H1 (cell line): Measurements from ENCODE around the gene ADAT3. TPM values are rescaled to one million over a fixed set of nuclear protein-coding genes. Genes with fewer than 3 reads are reported as not detected.

Experiments
- CTCF ChIA-PET: fragments of 300-600 bp; sonication (Branson Sonifier 250); formaldehyde crosslinking; loops from one replicate; lab custom pipeline; 2021; ENCODE audit not compliant: partially characterized antibody; lab: Charles Lee
- POLR2A ChIA-PET: fragments of 300-600 bp; sonication (Branson Sonifier 250); formaldehyde crosslinking; loops from one replicate; lab custom pipeline; 2021; ENCODE audit warnings: inconsistent platforms; ENCODE audit not compliant: partially characterized antibody; lab: Charles Lee
- DNase-seq, 2 experiments: peaks; one replicate each; pipeline versions ENCODE4 v3.0.0 to v3.0.0-alpha.2; 2010 to 2022; ENCODE audit warnings: low spot score in 2 of 2, low read depth in 1 of 2, mixed read lengths in 1 of 2
- FAIRE-seq: peaks from 2 replicates; lab custom pipeline; 2011; peaks lifted over from hg19 to GRCh38; lab: Jason Lieb, UNC
- H2AFZ ChIP-seq: 2 replicates; pipeline ENCODE4 v1.8.1; 2012; ENCODE audit warnings: low read length, inconsistent platforms
- H2AK5ac ChIP-seq: 2 replicates; pipeline ENCODE4 v1.6.1; 2013; ENCODE audit warnings: low read depth, low read length
- H2BK120ac ChIP-seq: replicated peaks from 2 replicates; pipeline ENCODE3; 2013; ENCODE audit warnings: low read depth, low read length, inconsistent platforms
- H2BK12ac ChIP-seq: 2 replicates; pipeline ENCODE4 v1.6.1; 2013; ENCODE audit warnings: low read depth, low read length
- H2BK15ac ChIP-seq: 2 replicates; pipeline ENCODE4 v1.6.1; 2013; ENCODE audit warnings: low read length
- H2BK20ac ChIP-seq: 2 replicates; pipeline ENCODE4 v1.6.1; 2013; ENCODE audit warnings: low read length
- H2BK5ac ChIP-seq: 2 replicates; pipeline ENCODE4 v1.6.1; 2013; ENCODE audit warnings: low read depth, low read length
- H3K14ac ChIP-seq: 2 replicates; pipeline ENCODE4 v1.6.1; 2013; ENCODE audit warnings: inconsistent platforms; ENCODE audit not compliant: insufficient read length
- H3K18ac ChIP-seq: 2 replicates; pipeline ENCODE4 v1.6.1; 2013; ENCODE audit warnings: low read length; ENCODE audit errors: extremely low read depth
- H3K23ac ChIP-seq: 2 replicates; pipeline ENCODE4 v1.6.1; 2013; ENCODE audit warnings: inconsistent platforms; ENCODE audit not compliant: insufficient read length
- H3K23me2 ChIP-seq: 2 replicates; pipeline ENCODE4 v1.6.1; 2013; ENCODE audit warnings: low read depth, low read length
- H3K27ac ChIP-seq: 2 replicates; pipeline ENCODE4 v1.6.1; 2011; ENCODE audit warnings: low read depth, low read length, inconsistent platforms
- H3K27me3 ChIP-seq, 4 experiments: replicated peaks in 1 of 4; 1 replicate in 1 of 4; 2 replicates in 3 of 4; pipeline versions ENCODE4 v1.6.1 to v1.8.1; 2011 to 2013; ENCODE audit warnings: low read length in 3 of 4, mild to moderate bottlenecking in 3 of 4, inconsistent platforms in 2 of 4, mixed read lengths in 2 of 4, moderate library complexity in 1 of 4; ENCODE audit not compliant: control insufficient read depth in 3 of 4, insufficient read depth in 3 of 4; ENCODE audit errors: extremely low read depth in 1 of 4
- H3K36me3 ChIP-seq, 4 experiments: 2 replicates each; pipeline versions ENCODE4 v1.6.1 to v1.8.1; 2011 to 2013; ENCODE audit warnings: mild to moderate bottlenecking in 4 of 4, low read length in 3 of 4, moderate library complexity in 2 of 4, control low read depth in 1 of 4, inconsistent platforms in 1 of 4; ENCODE audit not compliant: insufficient read depth in 4 of 4, control insufficient read depth in 2 of 4
- H3K4ac ChIP-seq: replicated peaks from 2 replicates; pipeline ENCODE3; 2013; ENCODE audit warnings: low read length, low read depth, mixed read lengths, inconsistent platforms; ENCODE audit not compliant: insufficient read length
- H3K4me1 ChIP-seq, 4 experiments: replicated peaks in 1 of 4; 1 replicate in 1 of 4; 2 replicates in 3 of 4; pipeline versions ENCODE4 v1.6.1 to v1.8.1; 2011 to 2013; ENCODE audit warnings: low read length in 3 of 4, inconsistent platforms in 2 of 4, mixed read lengths in 1 of 4; ENCODE audit not compliant: insufficient read depth in 4 of 4, control insufficient read depth in 3 of 4
- H3K4me2 ChIP-seq, 2 experiments: 2 replicates each; pipeline versions ENCODE4 v1.6.1 to v1.8.1; 2011 to 2013; ENCODE audit warnings: low read depth in 2 of 2, low read length in 2 of 2, control low read depth in 1 of 2, inconsistent platforms in 1 of 2, mild to moderate bottlenecking in 1 of 2; ENCODE audit not compliant: insufficient read depth in 1 of 2
- H3K4me3 ChIP-seq, 4 experiments: fragments of 200-600, 300-600 bp in 1 of 4; sonication (generic), shearing (Covaris generic), sonication (Bioruptor Twin) in 1 of 4; 2 replicates each; pipeline versions ENCODE4 v1.5.1 to v1.8.1; 2011 to 2016; ENCODE audit warnings: low read length in 4 of 4, low read depth in 3 of 4, control low read depth in 2 of 4, inconsistent platforms in 2 of 4, mild to moderate bottlenecking in 2 of 4, mixed read lengths in 1 of 4, moderate library complexity in 1 of 4; ENCODE audit not compliant: insufficient read depth in 2 of 4; ENCODE audit errors: extremely low read depth in 1 of 4
- H3K56ac ChIP-seq: replicated peaks from 2 replicates; pipeline ENCODE3; 2013; ENCODE audit warnings: low read depth, mild to moderate bottlenecking, mixed read lengths, low read length, inconsistent platforms; ENCODE audit not compliant: insufficient read length
- H3K79me1 ChIP-seq: 2 replicates; pipeline ENCODE4 v1.6.1; 2013; ENCODE audit warnings: low read depth, low read length, control low read depth
- H3K79me2 ChIP-seq, 2 experiments: 2 replicates each; pipeline versions ENCODE4 v1.6.1 to v1.8.1; 2012 to 2013; ENCODE audit warnings: low read length in 2 of 2, mild to moderate bottlenecking in 2 of 2, inconsistent platforms in 1 of 2; ENCODE audit not compliant: insufficient read depth in 2 of 2, control insufficient read depth in 1 of 2
- H3K9ac ChIP-seq, 4 experiments: replicated peaks in 1 of 4; 1 replicate in 1 of 4; 2 replicates in 3 of 4; pipeline versions ENCODE4 v1.6.1 to v1.8.1; 2011 to 2013; ENCODE audit warnings: low read depth in 3 of 4, low read length in 3 of 4, control low read depth in 2 of 4, mild to moderate bottlenecking in 2 of 4, moderate library complexity in 2 of 4, inconsistent platforms in 1 of 4; ENCODE audit errors: extremely low read depth in 1 of 4
- H3K9me3 ChIP-seq, 2 experiments: 2 replicates each; pipeline versions ENCODE4 v1.6.1 to v1.8.1; 2012 to 2013; ENCODE audit warnings: mild to moderate bottlenecking in 2 of 2, moderate library complexity in 2 of 2, control low read depth in 1 of 2, inconsistent platforms in 1 of 2, low read depth in 1 of 2, low read length in 1 of 2, mixed read lengths in 1 of 2; ENCODE audit not compliant: insufficient read depth in 2 of 2
- H4K20me1 ChIP-seq, 2 experiments: replicated peaks in 1 of 2; 2 replicates each; pipeline versions ENCODE3 to v1.8.1; 2011 to 2013; ENCODE audit warnings: inconsistent platforms in 2 of 2, low read length in 2 of 2, mild to moderate bottlenecking in 1 of 2; ENCODE audit not compliant: insufficient read depth in 2 of 2, control insufficient read depth in 1 of 2
- H4K5ac ChIP-seq: 2 replicates; pipeline ENCODE4 v1.6.1; 2013; ENCODE audit warnings: low read length, low read depth, mixed read lengths, inconsistent platforms; ENCODE audit not compliant: insufficient read length
- H4K8ac ChIP-seq: 2 replicates; pipeline ENCODE4 v1.8.0; 2013; ENCODE audit warnings: mild to moderate bottlenecking, moderate library complexity, low read length, inconsistent platforms; ENCODE audit not compliant: insufficient read depth; ENCODE audit errors: extremely low read depth
- H4K91ac ChIP-seq: replicated peaks from 2 replicates; pipeline ENCODE3; 2013; ENCODE audit warnings: low read length, mixed read lengths, inconsistent platforms; ENCODE audit not compliant: insufficient read length
- RBBP5 ChIP-seq: IDR thresholded peaks from 2 replicates; pipeline ENCODE4 v1.7.1; 2012; ENCODE audit warnings: low read depth, mild to moderate bottlenecking, inconsistent platforms, low read length, moderate library complexity, borderline replicate concordance
- SIRT6 ChIP-seq: IDR thresholded peaks from one replicate; pipeline ENCODE4 v1.7.1; 2012; ENCODE audit warnings: low read length, inconsistent platforms
- SRF ChIP-seq: IDR thresholded peaks from 2 replicates; pipeline ENCODE4 v1.6.1; 2011; ENCODE audit warnings: mild to moderate bottlenecking, low read depth, low read length, moderate library complexity
- WGBS, 2 experiments: shearing (Covaris generic) in 1 of 2; methylation state at CpG; one replicate each; pipeline versions ENCODE4 v1.1.6 to v1.1.7; 2013 to 2015; ENCODE audit warnings: low lambda C conversion rate in 2 of 2, mixed read lengths in 2 of 2, inconsistent platforms in 1 of 2, low coverage in 1 of 2, missing lambda C conversion rate in 1 of 2; ENCODE audit not compliant: insufficient replicate concordance in 2 of 2, insufficient coverage in 1 of 2, insufficient read length in 1 of 2; ENCODE audit errors: extremely low coverage in 1 of 2, missing lambda C conversion rate in 1 of 2; 5-methylcytosine and 5-hydroxymethylcytosine counted together
- polyA plus RNA-seq, 7 experiments: library from polyadenylated mRNA; depleted of rRNA in 3 of 7; stranded (reverse) in 5 of 7; unstranded in 2 of 7; fragments of >200 nt in 5 of 7; fragments of 200-250 nt in 2 of 7; gene quantifications; 1 replicate in 5 of 7; 2 replicates in 1 of 7; 4 replicates in 1 of 7; pipeline versions ENCODE4 v1.2.1 to v1.2.3, GENCODE V29; 2011 to 2013; ENCODE audit warnings: missing spikeins in 2 of 7, mixed read lengths in 2 of 7
- total RNA-seq: library from RNA; stranded (reverse); fragmentation: NEBNext Ultra II Directional; extraction: Animal tissue kit (Norgen Biotek cat#: 25700); gene quantifications from 2 replicates; pipeline ENCODE4 v1.2.1, GENCODE V29; 2021

Gene ADAT3
- total and polyA plus RNA-seq, 2 of the 8 experiments (the other 6 are each of a cell fraction or from before 2014, with no cell fraction given): 5.4 to 10.8 TPM

DNA sequence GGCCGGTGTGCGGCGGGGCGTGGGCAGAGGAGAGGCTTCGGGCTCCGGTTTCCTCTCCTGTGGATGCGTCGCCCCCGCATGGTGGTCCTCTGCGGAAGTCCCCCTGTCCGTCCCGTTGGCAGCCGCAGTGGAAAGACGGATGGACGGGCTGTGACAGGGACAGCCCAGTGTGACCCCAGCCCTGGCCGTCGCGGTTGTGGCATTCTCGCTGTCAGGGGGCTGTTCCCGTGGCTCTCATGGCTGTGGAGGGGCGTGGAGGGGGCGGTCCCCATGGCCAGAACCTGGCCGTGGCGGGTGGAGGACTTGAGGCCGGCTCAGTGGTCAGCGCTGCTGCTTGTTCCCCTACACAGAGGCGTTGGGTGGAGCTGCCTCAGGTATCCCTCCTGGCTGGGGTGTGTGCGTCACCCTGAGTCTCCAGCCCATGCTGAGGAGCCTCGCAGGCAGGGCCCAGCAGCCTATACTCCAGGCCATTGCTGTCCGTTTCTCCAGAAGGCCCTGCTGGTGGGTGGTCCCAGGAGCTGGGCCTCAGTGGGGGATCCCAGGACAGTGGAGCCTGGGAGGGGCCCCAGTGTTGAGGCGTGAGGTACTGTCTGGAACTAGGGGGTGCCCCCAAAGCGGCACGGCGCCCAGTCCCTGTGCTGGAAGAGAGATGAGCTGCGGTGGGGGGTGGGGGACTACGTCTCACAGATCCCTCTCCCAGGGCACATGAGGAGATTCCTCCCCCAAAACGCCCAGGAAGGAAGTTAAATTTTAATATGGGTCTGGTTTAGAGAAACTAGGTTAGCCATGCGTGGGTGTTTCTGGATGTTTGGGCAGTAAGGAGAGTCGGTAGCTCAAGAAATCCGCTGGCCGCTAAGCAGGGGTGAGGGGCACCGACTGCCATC is 56.0 kb downstream of the ADAT3 start:
- peaks cover 27 to 42% of the 10 kb centered on the region in 2 experiments for H4K20me1 ChIP-seq
- peaks cover 19% of the 10 kb centered on the region for H3K79me1 ChIP-seq
- no peak overlapping the region for H2BK20ac ChIP-seq
- no peak overlapping the region for H3K9ac ChIP-seq
- H2BK12ac ChIP-seq: no peak overlapping the region
- no peaks in the 10 kb centered on the region for H3K23me2 ChIP-seq
- H2AFZ ChIP-seq: no peak overlapping the region
- no peak overlapping the region for H2AK5ac ChIP-seq
- FAIRE-seq (no peak), DNase-seq (no peak)
- no peak overlapping the region for H3K4me2 ChIP-seq
- H3K4me1 ChIP-seq: peaks cover 0 to 10% (median 6%) of the 10 kb centered on the region in 4 experiments; a peak in 5 of 7 replicates
- no peaks in the 10 kb centered on the region for H3K27me3 ChIP-seq
- WGBS, 2 experiments: 96% methylated on average over 37 of the region's 42 CpGs; no CpG with 5 or more reads in 1 of the 2 experiments
- H4K8ac ChIP-seq: no peak overlapping the region; the same call in 1 of the 2 replicates
- H3K18ac ChIP-seq: no peak overlapping the region
- H3K14ac ChIP-seq: no peak overlapping the region
- no peak overlapping the region for H4K91ac ChIP-seq
- no peak overlapping the region for H3K27ac ChIP-seq
- no peak overlapping the region for H3K4me3 ChIP-seq
- no peak overlapping the region for H3K23ac ChIP-seq
- POLR2A ChIA-PET: interaction anchor here (0.7 to 1.4 kb wide), 4 partner anchors 9 to 56 kb away, joined by 3 read pairs; partner anchors contain the start of genes ADAT3 and SCAMP4
- H3K4ac ChIP-seq: no peak overlapping the region
- no peak overlapping the region for H2BK15ac ChIP-seq
- CTCF ChIA-PET: interaction anchor here (0.7 to 2.1 kb wide), 5 partner anchors 15 to 197 kb away, joined by 3 to 7 read pairs (median 3); no protein-coding TSS in a partner anchor
- H3K56ac ChIP-seq: no peak overlapping the region
- H4K5ac ChIP-seq: no peak overlapping the region
- no peak overlapping the region for H2BK120ac ChIP-seq
- peaks cover 0 to 4% (median 2%) of the 10 kb centered on the region in 4 experiments; a peak in 3 of 8 replicates for H3K36me3 ChIP-seq
- no peaks in the 10 kb centered on the region for H3K9me3 ChIP-seq
- no peak for TF ChIP-seq SRF
- no peak for TF ChIP-seq SIRT6
- no peak for TF ChIP-seq RBBP5
- H2BK5ac ChIP-seq: no peak overlapping the region
- peaks cover 10 to 62% of the 10 kb centered on the region in 2 experiments; a peak in 3 of 4 replicates for H3K79me2 ChIP-seq
